BLaER1 (cell line): ENCODE measurements around the gene A2ML1.
"Not testable (repeated sequence)": the region's sequence is repeated elsewhere in the genome, so short reads cannot be mapped to it uniquely, and the experiment has no call there.

Experiments used
- H3K27ac ChIP-seq: shearing (Covaris generic); formaldehyde crosslinking; 2 replicates; pipeline ENCODE4 v1.8.1; 2022
- H3K27me3 ChIP-seq: shearing (Covaris generic); formaldehyde crosslinking; 2 replicates; pipeline ENCODE4 v1.8.1; 2022
- H3K36me3 ChIP-seq: shearing (Covaris generic); formaldehyde crosslinking; 2 replicates; pipeline ENCODE4 v1.8.1; 2022
- H3K4me1 ChIP-seq: shearing (Covaris generic); formaldehyde crosslinking; 2 replicates; pipeline ENCODE4 v1.8.1; 2022
- H3K4me2 ChIP-seq: shearing (Covaris generic); formaldehyde crosslinking; 2 replicates; pipeline ENCODE4 v1.8.1; 2022
- H3K4me3 ChIP-seq: shearing (Covaris generic); formaldehyde crosslinking; 2 replicates; pipeline ENCODE4 v1.8.1; 2022
- H3K9ac ChIP-seq: shearing (Covaris generic); formaldehyde crosslinking; 2 replicates; pipeline ENCODE4 v1.8.1; 2022
- H3K9me3 ChIP-seq: shearing (Covaris generic); formaldehyde crosslinking; 2 replicates; pipeline ENCODE4 v1.8.1; 2022
- H4K20me1 ChIP-seq: shearing (Covaris generic); formaldehyde crosslinking; 2 replicates; pipeline ENCODE4 v1.8.1; 2022
- Cebpa-rat ChIP-seq: shearing (Covaris generic); IDR thresholded peaks from 2 replicates; pipeline ENCODE4 v1.8.1; 2022

The A2ML1 gene

GRCh38 chr12:8796831-8797626 lies 25.4 kb upstream of the A2ML1 start:
- H3K27ac ChIP-seq = no peak overlapping the region
- H3K27me3 ChIP-seq = no peaks in the 10 kb centered on the region
- peaks cover 17% of the 10 kb centered on the region for H3K9me3 ChIP-seq
- H3K4me3 ChIP-seq = no peak overlapping the region
- no peak for TF ChIP-seq Cebpa-rat
- no peak overlapping the region for H3K4me2 ChIP-seq
- no peaks in the 10 kb centered on the region for H3K4me1 ChIP-seq
- H3K36me3 ChIP-seq = no peaks in the 10 kb centered on the region
- H3K9ac ChIP-seq = no peak overlapping the region
- no peaks in the 10 kb centered on the region for H4K20me1 ChIP-seq

GRCh38 chr12:8801213-8801612 lies 21.2 kb upstream of the A2ML1 start:
- H3K9ac ChIP-seq, H3K36me3 ChIP-seq, H3K9me3 ChIP-seq, H3K4me2 ChIP-seq, H4K20me1 ChIP-seq, H3K4me3 ChIP-seq, H3K4me1 ChIP-seq, H3K27me3 ChIP-seq, H3K27ac ChIP-seq: not testable (repeated sequence)

GRCh38 chr12:8804833-8805232 lies 17.6 kb upstream of the A2ML1 start:
- not testable (repeated sequence) for H3K9ac ChIP-seq, H3K4me1 ChIP-seq, H3K27me3 ChIP-seq, H3K4me2 ChIP-seq, H3K27ac ChIP-seq, H3K36me3 ChIP-seq, H4K20me1 ChIP-seq, H3K4me3 ChIP-seq, H3K9me3 ChIP-seq

- H3K36me3 ChIP-seq, H3K27ac ChIP-seq: not testable (repeated sequence)
Observed at GRCh38 chr12:8805487-8805886, 16.9 kb upstream of the A2ML1 start.

GRCh38 chr12:8807084-8807483 lies 15.3 kb upstream of the A2ML1 start:
- not testable (repeated sequence) for H3K27ac ChIP-seq, H3K4me3 ChIP-seq, H3K4me1 ChIP-seq, H3K9me3 ChIP-seq, H3K27me3 ChIP-seq, H3K4me2 ChIP-seq, H3K9ac ChIP-seq, H3K36me3 ChIP-seq, H4K20me1 ChIP-seq

More at GRCh38 chr12:8805487-8805886, 16.9 kb upstream of the A2ML1 start:
- H4K20me1 ChIP-seq, H3K4me1 ChIP-seq, H3K4me2 ChIP-seq, H3K9ac ChIP-seq, H3K4me3 ChIP-seq, H3K9me3 ChIP-seq, H3K27me3 ChIP-seq: not testable (repeated sequence)

- H3K4me2 ChIP-seq, H3K9me3 ChIP-seq, H3K36me3 ChIP-seq, H3K27ac ChIP-seq, H3K4me3 ChIP-seq, H3K27me3 ChIP-seq, H3K4me1 ChIP-seq, H4K20me1 ChIP-seq, H3K9ac ChIP-seq: not testable (repeated sequence)
Observed at GRCh38 chr12:8810112-8810511, 12.3 kb upstream of the A2ML1 start.

- H3K4me1 ChIP-seq = no peaks in the 10 kb centered on the region
- H3K9ac ChIP-seq = no peak overlapping the region
- H4K20me1 ChIP-seq = no peaks in the 10 kb centered on the region
- no peaks in the 10 kb centered on the region for H3K27me3 ChIP-seq
- H3K4me2 ChIP-seq = no peak overlapping the region
- H3K9me3 ChIP-seq = no peaks in the 10 kb centered on the region
- no peak overlapping the region for H3K4me3 ChIP-seq
- H3K27ac ChIP-seq = no peak overlapping the region
- no peak for TF ChIP-seq Cebpa-rat
- H3K36me3 ChIP-seq = no peaks in the 10 kb centered on the region
Observed at GRCh38 chr12:8813572-8814357, 8.7 kb upstream of the A2ML1 start.

- Histone ChIP-seq H3K27ac (no peak overlapping the region), H3K9me3 (no peaks in the 10 kb centered on the region), H3K36me3 (no peaks in the 10 kb centered on the region), H3K4me3 (no peak overlapping the region), H3K27me3 (no peaks in the 10 kb centered on the region), H3K9ac (no peak overlapping the region), H3K4me1 (no peaks in the 10 kb centered on the region), H4K20me1 (no peaks in the 10 kb centered on the region), H3K4me2 (no peak overlapping the region)
- no peak for TF ChIP-seq Cebpa-rat
Observed at GRCh38 chr12:8816448-8817050, 5.9 kb upstream of the A2ML1 start.

GRCh38 chr12:8817856-8818255 lies 4.6 kb upstream of the A2ML1 start:
- Histone ChIP-seq H3K36me3 (no peaks in the 10 kb centered on the region), H3K9me3 (no peaks in the 10 kb centered on the region), H3K4me2 (no peak overlapping the region), H3K4me1 (no peaks in the 10 kb centered on the region), H3K4me3 (no peak overlapping the region), H4K20me1 (no peaks in the 10 kb centered on the region), H3K27me3 (no peaks in the 10 kb centered on the region), H3K27ac (no peak overlapping the region), H3K9ac (no peak overlapping the region)
- TF ChIP-seq Cebpa-rat = no peak

- Histone ChIP-seq H3K27me3 (no peaks in the 10 kb centered on the region), H3K4me3 (no peak overlapping the region), H3K4me1 (no peaks in the 10 kb centered on the region), H3K4me2 (no peak overlapping the region), H3K9ac (no peak overlapping the region), H4K20me1 (no peaks in the 10 kb centered on the region), H3K36me3 (no peaks in the 10 kb centered on the region), H3K27ac (no peak overlapping the region), H3K9me3 (no peaks in the 10 kb centered on the region)
- TF ChIP-seq Cebpa-rat = no peak
Observed at GRCh38 chr12:8818526-8818925, 3.9 kb upstream of the A2ML1 start.
